HG03064 (cell line): ENCODE data around the gene WDTC1.

Experiments used
- ATAC-seq: cut with Tn5 transposase; IDR thresholded peaks from one replicate; pipeline ENCODE4 v1.9.1; 2021; ENCODE audit warnings: low read depth; ENCODE audit not compliant: unreplicated experiment

The WDTC1 gene

DNA sequence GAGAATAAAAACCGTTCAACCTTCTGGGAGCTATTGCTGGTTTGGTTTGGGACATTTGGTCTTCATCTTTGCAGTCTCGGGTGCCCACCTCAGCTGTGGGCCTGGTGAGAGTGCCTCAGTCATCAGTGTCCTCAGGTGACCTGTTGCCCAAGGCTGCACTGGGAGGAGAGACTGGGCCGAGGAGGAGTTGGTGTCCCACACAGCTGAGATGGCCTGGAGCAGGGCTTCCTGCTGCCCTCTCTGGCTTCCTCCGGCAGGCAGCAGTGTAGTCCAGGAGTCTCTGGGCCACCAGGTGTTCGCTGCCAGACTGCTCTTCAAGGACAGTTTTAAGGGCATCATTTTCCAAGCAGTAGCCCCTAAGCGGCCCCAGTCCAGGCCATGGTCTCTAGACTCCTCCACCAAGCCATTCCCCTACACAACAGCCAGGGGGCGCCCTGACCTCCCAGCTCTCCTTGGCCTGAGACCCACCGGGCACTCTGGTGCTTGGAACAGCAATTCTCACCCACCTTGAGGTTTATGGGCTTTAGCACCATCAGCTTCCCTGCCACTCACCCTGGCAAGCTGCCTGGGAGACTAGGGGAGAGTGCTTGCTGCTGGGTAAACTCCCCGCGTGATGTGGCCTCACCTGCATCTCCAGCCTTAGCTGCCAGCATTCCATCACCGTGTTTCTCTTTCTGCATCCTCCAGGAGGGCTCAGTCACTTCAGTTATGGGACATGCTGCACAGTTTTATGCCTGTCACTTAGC, 98.3 kb downstream of the WDTC1 start:
- no peak for ATAC-seq

GRCh38 chr1:27333717-27334279, 99.4 kb downstream of the WDTC1 start:
- no peak for ATAC-seq

- ATAC-seq, result no peak
Observed at GRCh38 chr1:27335506-27336422, 101.3 kb downstream of the WDTC1 start.

GRCh38 chr1:27336756-27337155, 102.3 kb downstream of the WDTC1 start:
- ATAC-seq, result no peak

- no peak for ATAC-seq
Observed at GRCh38 chr1:27338751-27339150, 104.3 kb downstream of the WDTC1 start.

DNA sequence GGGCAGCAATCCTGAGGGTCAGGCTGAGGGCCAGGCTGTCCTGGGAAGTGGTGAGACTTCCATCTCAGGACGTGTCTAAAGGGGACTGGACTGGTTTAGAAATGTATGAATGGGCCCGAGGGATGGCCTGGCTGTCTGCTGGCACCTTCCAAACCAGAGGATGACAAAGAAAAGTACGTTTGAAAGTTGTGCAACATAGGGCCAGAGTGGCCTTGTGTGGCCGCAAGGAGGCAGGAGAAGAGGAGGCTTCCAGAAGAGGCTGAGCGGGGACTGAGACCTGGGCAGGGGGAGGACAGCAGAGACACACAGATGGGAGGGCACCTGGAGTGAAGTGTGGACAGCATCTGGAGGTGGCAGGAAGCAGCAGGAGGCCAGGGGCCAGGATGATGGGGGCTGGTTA, 104.8 kb downstream of the WDTC1 start:
- ATAC-seq, result no peak

GRCh38 chr1:27341525-27342252, 107.3 kb downstream of the WDTC1 start, which contains the start of gene SYTL1:
Gene SYTL1 (plus strand): TSS chr1:27342022. CDS start chr1:27345335, 3,313 bp downstream.
- no peak for ATAC-seq

DNA sequence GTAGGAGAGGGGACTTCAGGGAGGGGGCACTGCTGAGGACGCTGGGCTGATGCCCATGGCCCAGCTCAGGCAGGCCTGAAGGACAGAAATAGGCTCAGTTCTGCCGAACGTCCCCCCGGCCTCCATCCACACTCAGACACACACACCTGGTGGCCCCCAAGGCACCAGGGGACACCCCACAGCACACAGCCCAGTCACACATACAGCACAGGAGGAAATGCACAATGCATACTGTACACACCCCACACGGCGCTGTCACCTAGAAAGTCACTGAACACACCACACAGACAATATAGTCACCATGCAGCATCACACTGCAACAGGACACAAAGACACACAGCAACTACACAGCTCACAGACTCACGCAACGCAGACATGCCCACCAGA, 108.0 kb downstream of the WDTC1 start:
- ATAC-seq, result no peak

DNA sequence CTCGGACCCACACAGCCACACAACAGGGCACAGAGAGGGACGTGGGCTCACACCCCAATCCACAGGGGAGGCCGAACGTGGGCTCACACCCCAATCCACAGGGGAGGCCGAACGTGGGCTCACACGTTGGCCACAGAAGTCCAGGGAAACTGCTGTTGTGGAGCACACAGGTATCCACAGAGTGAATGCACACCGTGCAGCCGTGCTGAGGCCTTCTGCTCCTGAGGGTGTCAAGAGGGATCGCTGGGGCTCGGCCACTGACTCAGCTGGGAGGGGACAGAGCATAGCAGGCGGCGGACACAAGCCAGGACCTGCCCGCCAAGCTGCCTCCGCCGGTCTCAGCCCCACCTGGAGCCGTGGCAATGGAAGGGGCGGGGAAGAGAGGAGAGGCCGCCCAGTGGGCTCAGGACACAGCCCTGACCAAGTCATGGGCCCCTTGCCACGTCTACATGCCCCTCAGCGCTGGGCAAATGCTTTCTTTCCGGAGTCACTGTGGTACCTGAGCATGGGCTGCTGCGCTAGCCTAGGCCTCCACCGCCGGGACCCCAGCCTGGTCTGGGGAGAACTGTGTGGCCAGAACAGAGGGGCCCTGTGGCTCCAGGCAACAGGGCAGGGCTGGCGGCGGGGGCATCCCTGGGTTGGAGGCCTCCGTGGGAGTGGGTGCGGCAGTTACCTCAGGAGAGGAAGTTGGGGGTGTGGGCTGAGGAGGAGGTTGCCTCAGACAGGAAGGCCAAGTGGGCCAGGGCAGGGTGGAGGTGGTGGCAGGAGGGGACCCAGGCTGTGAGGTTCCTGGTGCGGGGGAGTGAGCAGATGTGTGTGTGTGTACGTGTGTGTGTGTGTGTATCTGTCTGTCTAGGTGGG, 108.6 kb downstream of the WDTC1 start:
- no peak for ATAC-seq

- ATAC-seq, result no peak
Observed at GRCh38 chr1:27343639-27344025, 109.2 kb downstream of the WDTC1 start.

- ATAC-seq, result no peak
Observed at GRCh38 chr1:27345272-27345671, 110.8 kb downstream of the WDTC1 start.

- no peak for ATAC-seq
Observed at GRCh38 chr1:27346357-27346756, 111.9 kb downstream of the WDTC1 start.

GRCh38 chr1:27346991-27347624, 112.7 kb downstream of the WDTC1 start:
- ATAC-seq, result no peak

DNA sequence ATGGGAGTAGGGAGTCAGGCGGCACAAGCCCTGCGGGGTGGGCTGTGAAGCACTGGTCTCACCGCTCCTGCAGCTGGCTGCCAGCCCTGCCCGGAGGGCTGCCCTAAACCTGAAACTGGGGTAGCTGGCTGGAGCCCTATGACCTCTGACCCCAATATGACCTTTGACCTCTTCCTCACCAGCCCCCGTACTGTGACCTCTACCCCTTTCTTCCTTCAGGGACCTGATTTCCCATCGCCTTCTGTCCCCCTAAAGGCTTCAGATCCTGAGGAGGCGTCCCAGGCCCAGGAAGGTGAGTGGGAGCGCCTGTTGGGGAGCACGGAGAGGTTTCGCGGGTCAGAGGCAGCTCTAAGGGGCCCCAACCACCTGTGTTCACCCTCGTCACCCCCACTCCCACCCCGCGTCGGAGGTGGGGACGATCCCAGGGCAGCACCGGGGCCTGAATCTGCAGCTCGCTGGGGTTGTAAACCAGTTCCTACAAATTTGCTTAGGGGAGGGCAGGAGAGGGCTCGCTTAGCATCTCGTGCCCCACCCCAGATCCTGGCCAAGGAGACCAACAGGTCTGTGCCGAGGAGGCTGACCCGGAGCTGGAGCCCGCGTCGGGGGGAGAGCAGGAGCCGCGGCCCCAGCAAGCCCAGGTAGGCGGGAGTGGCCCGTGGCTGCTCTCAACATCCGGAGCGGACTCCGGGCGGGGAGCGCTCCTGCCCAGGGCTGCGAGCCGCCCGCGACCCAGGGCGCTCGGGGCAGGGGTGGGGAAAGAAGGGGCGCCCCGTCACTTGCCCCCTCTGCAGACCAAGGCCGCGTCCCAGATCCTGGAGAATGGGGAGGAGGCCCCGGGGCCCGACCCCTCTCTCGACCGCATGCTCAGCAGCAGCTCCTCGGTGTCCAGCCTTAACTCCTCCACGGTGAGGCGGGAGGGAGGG, 114.7 kb downstream of the WDTC1 start:
- ATAC-seq, result no peak

DNA sequence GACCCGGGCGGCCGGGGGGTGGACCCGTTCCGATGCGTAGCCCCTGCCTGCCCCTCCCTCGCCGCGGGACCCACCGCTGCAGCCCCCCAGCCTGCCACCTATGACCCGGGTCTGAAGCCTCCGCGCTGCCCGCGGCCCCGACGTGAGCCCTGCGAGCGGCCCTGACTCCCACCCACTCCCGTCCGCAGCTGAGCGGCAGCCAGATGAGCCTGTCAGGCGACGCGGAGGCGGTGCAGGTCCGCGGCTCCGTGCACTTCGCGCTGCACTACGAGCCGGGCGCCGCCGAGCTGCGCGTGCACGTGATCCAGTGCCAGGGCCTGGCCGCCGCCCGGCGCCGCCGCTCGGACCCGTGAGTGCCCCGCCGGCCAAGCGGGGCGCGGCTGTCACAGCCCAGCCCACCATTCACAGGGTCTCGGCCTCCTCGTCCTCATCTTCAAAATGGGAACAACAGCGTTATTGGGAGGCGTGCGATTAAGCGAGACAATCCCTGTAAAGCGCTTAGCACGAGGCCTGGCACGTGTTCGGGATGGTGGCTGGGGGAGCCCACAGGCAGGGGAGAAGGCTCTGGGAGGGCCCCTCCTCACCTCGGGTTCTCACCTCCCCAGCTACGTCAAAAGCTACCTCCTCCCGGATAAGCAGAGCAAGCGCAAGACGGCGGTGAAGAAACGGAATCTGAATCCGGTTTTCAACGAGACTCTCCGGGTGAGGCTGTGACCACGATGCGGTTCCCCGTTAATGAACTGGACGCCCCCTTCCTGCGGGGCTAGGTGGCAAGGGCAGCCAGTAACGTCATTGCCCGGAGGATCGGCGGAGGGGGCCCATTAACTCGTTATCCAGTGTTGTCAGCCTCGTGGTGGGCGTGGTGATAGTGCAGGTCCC, 115.6 kb downstream of the WDTC1 start:
- ATAC-seq, result no peak

- ATAC-seq, result no peak
Observed at GRCh38 chr1:27350663-27351540, 116.5 kb downstream of the WDTC1 start.
